HepG2 (cell line): ENCODE measurements around the gene SOX12. TPM values are rescaled to one million over a fixed set of nuclear protein-coding genes. Genes with fewer than 3 reads are reported as not detected.

Experiments
- ASH2L ChIP-seq: fragments of 300-600, 200-600 bp; sonication (generic); IDR thresholded peaks from 2 replicates; pipeline ENCODE4 v1.7.0; 2017; ENCODE audit warnings: low read depth, mild to moderate bottlenecking, moderate library complexity, mixed read lengths, low read length; ENCODE audit not compliant: insufficient read length
- ATF7-NPFF ChIP-seq: sonication (generic); formaldehyde crosslinking; IDR thresholded peaks from 2 replicates; pipeline ENCODE4 v1.8.1; 2023; ENCODE audit warnings: mild to moderate bottlenecking, low read depth, missing genetic modification reagents, moderate library complexity
- GABPA ChIP-seq, 2 experiments: IDR thresholded peaks; 2 replicates each; pipeline ENCODE4 v1.6.1; 2011 to 2016; ENCODE audit warnings: low read depth in 2 of 2, low read length in 1 of 2, missing biosample characterization in 1 of 2, missing genetic modification characterization in 1 of 2
- HDAC1 ChIP-seq: sonication (generic); formaldehyde crosslinking; IDR thresholded peaks from 2 replicates; pipeline ENCODE4 v1.5.1; 2020; ENCODE audit warnings: mild to moderate bottlenecking, missing genetic modification reagents
- MIXL1 ChIP-seq: IDR thresholded peaks from 2 replicates; pipeline ENCODE4 v1.6.1; 2016
- PHF5A ChIP-seq: IDR thresholded peaks from one replicate; pipeline ENCODE4 v1.6.1; 2018; ENCODE audit warnings: low read depth, missing genetic modification reagents; ENCODE audit not compliant: unreplicated experiment
- SIX4 ChIP-seq: sonication (generic); formaldehyde crosslinking; IDR thresholded peaks from 2 replicates; pipeline ENCODE4 v1.4.0; 2020; ENCODE audit warnings: missing genetic modification reagents
- SOX5 ChIP-seq: IDR thresholded peaks from 2 replicates; pipeline ENCODE4 v1.6.1; 2016; ENCODE audit warnings: borderline replicate concordance
- TBP ChIP-seq: sonication (generic); formaldehyde crosslinking; IDR thresholded peaks from 2 replicates; pipeline ENCODE4 v1.5.0; 2020; ENCODE audit warnings: missing genetic modification reagents
- WIZ ChIP-seq: sonication (generic); formaldehyde crosslinking; IDR thresholded peaks from 2 replicates; pipeline ENCODE4 v1.5.1; 2020; ENCODE audit warnings: mild to moderate bottlenecking, missing genetic modification reagents
- ZNF326 ChIP-seq: sonication (generic); formaldehyde crosslinking; IDR thresholded peaks from 2 replicates; pipeline ENCODE4 v1.4.0; 2020; ENCODE audit warnings: missing genetic modification reagents, borderline replicate concordance
- ZNF337 ChIP-seq: sonication (generic); formaldehyde crosslinking; IDR thresholded peaks from 2 replicates; pipeline ENCODE4 v1.5.1; 2020; ENCODE audit warnings: missing genetic modification reagents, low read depth, mild to moderate bottlenecking, borderline replicate concordance
- ZNF354B ChIP-seq: sonication (generic); formaldehyde crosslinking; IDR thresholded peaks from 2 replicates; pipeline ENCODE4 v1.8.0; 2022; ENCODE audit warnings: mild to moderate bottlenecking, missing genetic modification reagents
- ZNF558 ChIP-seq: sonication (generic); formaldehyde crosslinking; IDR thresholded peaks from 2 replicates; pipeline ENCODE4 v1.9.0; 2022; ENCODE audit warnings: mild to moderate bottlenecking, missing genetic modification reagents, borderline replicate concordance
- ZNF83 ChIP-seq: sonication (generic); formaldehyde crosslinking; IDR thresholded peaks from 2 replicates; pipeline ENCODE4 v1.4.0; 2020; ENCODE audit warnings: missing genetic modification reagents, mild to moderate bottlenecking, borderline replicate concordance
- polyA plus RNA-seq, 8 experiments: library from polyadenylated mRNA; depleted of rRNA in 3 of 8; stranded (reverse) in 7 of 8; unstranded in 1 of 8; fragments of >200 nt; fragmentation: Illumina TruSeq in 4 of 8; extraction: Trizol in 4 of 8; gene quantifications; 2 replicates each; pipeline versions ENCODE4 v1.2.1 to v1.2.3, GENCODE V29; 2011 to 2016; ENCODE audit warnings: low read depth in 4 of 8, missing spikeins in 1 of 8, mixed read lengths in 1 of 8; ENCODE audit not compliant: insufficient read depth in 1 of 8
- total RNA-seq, 5 experiments: library from RNA; depleted of rRNA; stranded (reverse); fragments of >200 nt; fragmentation: Illumina TruSeq; extraction: Trizol; gene quantifications; 2 replicates each; pipeline ENCODE4 v1.2.3, GENCODE V29; 2016; ENCODE audit warnings: low read depth in 1 of 5
- TF ChIP-seq, protein P1 (sequence below): sonication (generic); formaldehyde crosslinking; conservative IDR thresholded peaks from 2 replicates; pipeline ENCODE4 v1.8.0; 2022; ENCODE audit warnings: low read depth, missing genetic modification reagents
- TF ChIP-seq, protein P2 (sequence below): sonication (generic); formaldehyde crosslinking; IDR thresholded peaks from one replicate; pipeline ENCODE4 v1.5.1; 2020; ENCODE audit warnings: mild to moderate bottlenecking, missing genetic modification reagents; ENCODE audit errors: not compliant biosample characterization
- TF ChIP-seq, protein P3 (sequence below): sonication (generic); formaldehyde crosslinking; IDR thresholded peaks from 2 replicates; pipeline ENCODE4 v1.9.0; 2021; ENCODE audit warnings: missing genetic modification reagents, borderline replicate concordance

SOX12 gene
- total and polyA plus RNA-seq, 2 of the 13 experiments (the other 11 are each of a cell fraction or from before 2014, with no cell fraction given): 10.0 to 18.7 TPM

DNA sequence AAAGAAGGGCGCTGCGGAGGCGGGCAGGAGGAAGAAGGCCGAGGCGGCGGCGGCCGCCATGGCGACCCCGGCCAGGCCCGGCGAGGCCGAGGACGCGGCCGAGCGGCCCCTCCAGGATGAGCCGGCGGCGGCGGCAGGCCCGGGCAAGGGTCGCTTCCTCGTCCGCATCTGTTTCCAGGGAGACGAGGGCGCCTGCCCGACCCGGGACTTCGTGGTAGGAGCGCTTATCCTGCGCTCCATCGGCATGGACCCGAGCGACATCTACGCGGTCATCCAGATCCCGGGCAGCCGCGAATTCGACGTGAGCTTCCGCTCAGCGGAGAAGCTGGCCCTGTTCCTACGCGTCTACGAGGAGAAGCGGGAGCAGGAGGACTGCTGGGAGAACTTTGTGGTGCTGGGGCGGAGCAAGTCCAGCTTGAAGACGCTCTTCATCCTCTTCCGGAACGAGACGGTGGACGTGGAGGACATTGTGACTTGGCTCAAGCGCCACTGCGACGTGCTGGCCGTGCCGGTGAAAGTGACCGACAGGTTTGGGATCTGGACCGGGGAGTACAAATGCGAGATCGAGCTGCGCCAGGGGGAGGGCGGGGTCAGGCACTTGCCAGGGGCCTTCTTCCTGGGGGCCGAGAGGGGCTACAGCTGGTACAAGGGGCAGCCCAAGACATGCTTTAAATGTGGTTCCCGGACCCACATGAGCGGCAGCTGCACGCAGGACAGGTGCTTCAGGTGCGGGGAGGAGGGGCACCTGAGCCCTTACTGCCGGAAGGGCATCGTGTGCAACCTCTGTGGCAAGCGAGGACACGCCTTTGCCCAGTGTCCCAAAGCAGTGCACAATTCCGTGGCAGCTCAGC lies 27.2 kb upstream of the SOX12 start (continued):
- TF ChIP-seq ZNF354B (peak; percentile 82; the same call in 1 of the 2 replicates), GABPA (IDR thresholded peaks at IDR 0.05; ENCODE audit: low read depth, low read length) (no peak), GABPA (CRISPR knock-in tag; IDR thresholded peaks at IDR 0.05; ENCODE audit: low read depth) (no peak; the same call in 1 of the 2 replicates), WIZ (CRISPR knock-in tag) (0 out of 2 replicates have a peak, but pooled peaks have one; percentile 76), MIXL1 (no peak; the same call in 1 of the 2 replicates), SOX5 (CRISPR knock-in tag) (peak; percentile 32; the same call in 1 of the 2 replicates), SIX4 (CRISPR knock-in tag) (peak; percentile 52), HDAC1 (CRISPR knock-in tag) (peak; percentile 77), ZNF337 (CRISPR knock-in tag) (no peak), ASH2L (no peak), ZNF83 (CRISPR knock-in tag) (no peak), TBP (CRISPR knock-in tag) (no peak), ZNF558 (CRISPR knock-in tag) (no peak), ZNF326 (CRISPR knock-in tag) (no peak), ATF7-NPFF (CRISPR knock-in tag) (peak; percentile 75), PHF5A (no peak)
- TF ChIP-seq, protein P1, sequence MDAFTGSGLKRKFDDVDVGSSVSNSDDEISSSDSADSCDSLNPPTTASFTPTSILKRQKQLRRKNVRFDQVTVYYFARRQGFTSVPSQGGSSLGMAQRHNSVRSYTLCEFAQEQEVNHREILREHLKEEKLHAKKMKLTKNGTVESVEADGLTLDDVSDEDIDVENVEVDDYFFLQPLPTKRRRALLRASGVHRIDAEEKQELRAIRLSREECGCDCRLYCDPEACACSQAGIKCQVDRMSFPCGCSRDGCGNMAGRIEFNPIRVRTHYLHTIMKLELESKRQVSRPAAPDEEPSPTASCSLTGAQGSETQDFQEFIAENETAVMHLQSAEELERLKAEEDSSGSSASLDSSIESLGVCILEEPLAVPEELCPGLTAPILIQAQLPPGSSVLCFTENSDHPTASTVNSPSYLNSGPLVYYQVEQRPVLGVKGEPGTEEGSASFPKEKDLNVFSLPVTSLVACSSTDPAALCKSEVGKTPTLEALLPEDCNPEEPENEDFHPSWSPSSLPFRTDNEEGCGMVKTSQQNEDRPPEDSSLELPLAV (CRISPR knock-in tag): no peak; the same call in 1 of the 2 replicates
- TF ChIP-seq, protein P2, sequence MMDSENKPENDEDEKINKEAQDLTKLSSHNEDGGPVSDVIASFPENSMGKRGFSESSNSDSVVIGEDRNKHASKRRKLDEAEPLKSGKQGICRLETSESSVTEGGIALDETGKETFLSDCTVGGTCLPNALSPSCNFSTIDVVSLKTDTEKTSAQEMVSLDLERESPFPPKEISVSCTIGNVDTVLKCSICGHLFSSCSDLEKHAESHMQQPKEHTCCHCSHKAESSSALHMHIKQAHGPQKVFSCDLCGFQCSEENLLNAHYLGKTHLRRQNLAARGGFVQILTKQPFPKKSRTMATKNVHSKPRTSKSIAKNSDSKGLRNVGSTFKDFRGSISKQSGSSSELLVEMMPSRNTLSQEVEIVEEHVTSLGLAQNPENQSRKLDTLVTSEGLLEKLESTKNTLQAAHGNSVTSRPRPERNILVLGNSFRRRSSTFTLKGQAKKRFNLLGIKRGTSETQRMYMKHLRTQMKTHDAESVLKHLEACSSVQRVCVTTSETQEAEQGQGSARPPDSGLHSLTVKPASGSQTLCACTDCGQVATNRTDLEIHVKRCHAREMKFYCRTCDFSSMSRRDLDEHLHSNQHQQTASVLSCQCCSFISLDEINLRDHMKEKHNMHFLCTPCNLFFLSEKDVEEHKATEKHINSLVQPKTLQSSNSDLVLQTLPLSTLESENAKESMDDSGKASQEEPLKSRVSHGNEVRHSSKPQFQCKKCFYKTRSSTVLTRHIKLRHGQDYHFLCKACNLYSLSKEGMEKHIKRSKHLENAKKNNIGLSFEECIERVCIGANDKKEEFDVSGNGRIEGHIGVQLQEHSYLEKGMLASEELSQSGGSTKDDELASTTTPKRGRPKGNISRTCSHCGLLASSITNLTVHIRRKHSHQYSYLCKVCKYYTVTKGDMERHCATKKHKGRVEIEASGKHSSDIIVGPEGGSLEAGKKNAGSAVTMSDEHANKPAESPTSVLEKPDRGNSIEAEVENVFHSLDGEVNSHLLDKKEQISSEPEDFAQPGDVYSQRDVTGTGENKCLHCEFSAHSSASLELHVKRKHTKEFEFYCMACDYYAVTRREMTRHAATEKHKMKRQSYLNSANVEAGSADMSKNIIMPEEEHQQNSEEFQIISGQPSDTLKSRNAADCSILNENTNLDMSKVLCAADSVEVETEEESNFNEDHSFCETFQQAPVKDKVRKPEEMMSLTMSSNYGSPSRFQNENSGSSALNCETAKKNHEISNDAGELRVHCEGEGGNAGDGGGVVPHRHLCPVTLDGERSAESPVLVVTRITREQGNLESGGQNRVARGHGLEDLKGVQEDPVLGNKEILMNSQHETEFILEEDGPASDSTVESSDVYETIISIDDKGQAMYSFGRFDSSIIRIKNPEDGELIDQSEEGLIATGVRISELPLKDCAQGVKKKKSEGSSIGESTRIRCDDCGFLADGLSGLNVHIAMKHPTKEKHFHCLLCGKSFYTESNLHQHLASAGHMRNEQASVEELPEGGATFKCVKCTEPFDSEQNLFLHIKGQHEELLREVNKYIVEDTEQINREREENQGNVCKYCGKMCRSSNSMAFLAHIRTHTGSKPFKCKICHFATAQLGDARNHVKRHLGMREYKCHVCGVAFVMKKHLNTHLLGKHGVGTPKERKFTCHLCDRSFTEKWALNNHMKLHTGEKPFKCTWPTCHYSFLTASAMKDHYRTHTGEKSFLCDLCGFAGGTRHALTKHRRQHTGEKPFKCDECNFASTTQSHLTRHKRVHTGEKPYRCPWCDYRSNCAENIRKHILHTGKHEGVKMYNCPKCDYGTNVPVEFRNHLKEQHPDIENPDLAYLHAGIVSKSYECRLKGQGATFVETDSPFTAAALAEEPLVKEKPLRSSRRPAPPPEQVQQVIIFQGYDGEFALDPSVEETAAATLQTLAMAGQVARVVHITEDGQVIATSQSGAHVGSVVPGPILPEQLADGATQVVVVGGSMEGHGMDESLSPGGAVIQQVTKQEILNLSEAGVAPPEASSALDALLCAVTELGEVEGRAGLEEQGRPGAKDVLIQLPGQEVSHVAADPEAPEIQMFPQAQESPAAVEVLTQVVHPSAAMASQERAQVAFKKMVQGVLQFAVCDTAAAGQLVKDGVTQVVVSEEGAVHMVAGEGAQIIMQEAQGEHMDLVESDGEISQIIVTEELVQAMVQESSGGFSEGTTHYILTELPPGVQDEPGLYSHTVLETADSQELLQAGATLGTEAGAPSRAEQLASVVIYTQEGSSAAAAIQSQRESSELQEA (CRISPR knock-in tag): peak; percentile 95
- TF ChIP-seq, protein P3, sequence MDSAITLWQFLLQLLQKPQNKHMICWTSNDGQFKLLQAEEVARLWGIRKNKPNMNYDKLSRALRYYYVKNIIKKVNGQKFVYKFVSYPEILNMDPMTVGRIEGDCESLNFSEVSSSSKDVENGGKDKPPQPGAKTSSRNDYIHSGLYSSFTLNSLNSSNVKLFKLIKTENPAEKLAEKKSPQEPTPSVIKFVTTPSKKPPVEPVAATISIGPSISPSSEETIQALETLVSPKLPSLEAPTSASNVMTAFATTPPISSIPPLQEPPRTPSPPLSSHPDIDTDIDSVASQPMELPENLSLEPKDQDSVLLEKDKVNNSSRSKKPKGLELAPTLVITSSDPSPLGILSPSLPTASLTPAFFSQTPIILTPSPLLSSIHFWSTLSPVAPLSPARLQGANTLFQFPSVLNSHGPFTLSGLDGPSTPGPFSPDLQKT (CRISPR knock-in tag): peak; percentile 63; the same call in 1 of the 2 replicates
